T-helper 2 cell treated with Interferon-gamma antibody and Interleukin-4, amounts not matched to agents 100 ng/mL and 5 ng/mL, for 36 hours (primary cell): Measurements from ENCODE around the gene SPATA13. TPM values are rescaled to one million over a fixed set of nuclear protein-coding genes. Genes with fewer than 3 reads are reported as not detected.
"Not testable (repeated sequence)": the region's sequence is repeated elsewhere in the genome, so short reads cannot be mapped to it uniquely, and the experiment has no call there.

Source experiments
- intact Hi-C: fragments of 100-400 bp; cut with micrococcal nuclease; formaldehyde crosslinking; loops from one replicate; pipeline ENCODE4 v1.15.1; 2023
- total RNA-seq: library from RNA; stranded (reverse); gene quantifications from 2 replicates; pipeline ENCODE4 v1.2.3, GENCODE V29; 2022

Gene SPATA13
- total RNA-seq, 1 donor from 2014 or later: 48.8 TPM

DNA sequence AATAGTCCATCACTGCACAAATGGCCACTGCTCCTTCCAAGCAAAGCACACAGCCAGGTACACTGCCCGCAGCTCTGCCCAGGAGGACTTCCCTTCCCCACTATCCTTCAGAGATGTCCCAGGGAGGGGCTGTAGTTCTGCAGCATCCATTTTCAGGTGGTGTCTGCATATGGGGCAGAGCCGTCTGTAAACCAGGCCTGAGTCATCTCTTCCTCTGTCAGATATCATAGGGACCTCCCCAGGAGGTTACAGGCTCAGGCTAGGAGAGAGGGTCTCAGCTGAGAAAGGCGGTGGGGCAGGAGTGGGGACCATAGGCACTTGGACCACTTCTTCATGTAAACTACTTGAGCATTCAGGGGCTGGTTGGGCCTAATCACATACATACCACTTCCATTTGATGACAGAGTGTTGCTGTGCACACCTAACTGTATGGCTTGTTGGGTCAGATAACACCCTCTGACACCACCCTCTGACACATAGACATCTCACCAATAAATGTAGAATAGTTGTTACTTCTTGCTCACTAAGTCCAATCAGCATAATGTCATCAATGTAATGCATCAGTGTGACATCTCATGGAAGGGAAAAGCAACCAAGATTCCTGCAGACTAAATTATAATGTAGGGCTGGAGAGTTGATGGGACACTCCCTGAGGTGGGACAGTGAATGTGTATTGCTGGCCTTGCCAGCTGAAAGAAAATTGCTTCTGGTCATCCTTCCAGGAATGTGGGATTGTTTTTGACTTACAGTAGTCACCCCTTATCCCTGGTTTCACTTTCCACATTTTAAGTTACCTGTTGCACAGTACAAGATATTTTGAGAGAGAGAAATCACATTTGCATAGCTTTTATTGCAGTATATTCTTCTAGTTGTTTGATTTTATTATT, 189.5 kb downstream of the SPATA13 start:
- intact Hi-C loops: not testable (repeated sequence)

DNA sequence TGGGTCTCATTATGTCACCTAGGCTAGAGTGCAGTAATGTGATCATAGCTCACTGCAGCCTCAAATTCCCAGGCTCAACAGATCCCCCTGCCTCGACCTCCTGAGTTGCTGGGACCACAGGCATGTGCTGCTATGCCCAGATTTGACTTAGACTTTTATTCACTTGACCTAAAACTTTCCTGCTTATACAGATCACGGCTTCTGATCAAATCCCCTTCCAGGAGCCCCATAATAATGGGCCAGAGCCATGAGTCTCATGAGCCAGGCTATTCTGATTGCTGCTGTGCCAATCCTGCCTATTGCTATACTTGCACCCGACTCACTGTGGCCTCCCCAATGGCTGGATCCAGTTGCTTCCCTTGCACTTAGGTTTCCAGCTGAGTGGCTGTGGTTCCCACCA, 190.9 kb downstream of the SPATA13 start:
- intact Hi-C loops: no loop called here

GRCh38 chr13:24353736-24354135, 193.2 kb downstream of the SPATA13 start:
- intact Hi-C loops: no loop called here

DNA sequence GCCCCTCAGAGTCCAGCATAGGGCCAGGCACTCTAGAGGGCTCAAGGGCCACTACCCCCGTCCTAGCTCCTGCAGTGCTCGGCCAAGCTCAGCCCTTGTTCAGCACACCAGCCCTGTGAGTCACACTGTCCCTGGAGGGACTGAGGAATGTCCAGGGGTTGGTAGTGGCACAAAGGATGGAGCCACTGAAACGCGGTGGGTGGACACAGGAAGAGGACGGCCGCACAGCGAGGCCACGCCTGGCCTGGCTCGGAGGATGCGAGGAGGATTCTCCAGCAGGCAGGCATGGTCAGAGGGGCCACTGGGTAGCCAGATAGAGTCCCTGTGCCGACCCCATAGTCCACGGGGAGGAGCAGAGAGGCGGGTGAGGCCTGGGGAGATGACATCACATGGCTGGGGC, 194.6 kb downstream of the SPATA13 start:
- intact Hi-C loops: no loop called here

DNA sequence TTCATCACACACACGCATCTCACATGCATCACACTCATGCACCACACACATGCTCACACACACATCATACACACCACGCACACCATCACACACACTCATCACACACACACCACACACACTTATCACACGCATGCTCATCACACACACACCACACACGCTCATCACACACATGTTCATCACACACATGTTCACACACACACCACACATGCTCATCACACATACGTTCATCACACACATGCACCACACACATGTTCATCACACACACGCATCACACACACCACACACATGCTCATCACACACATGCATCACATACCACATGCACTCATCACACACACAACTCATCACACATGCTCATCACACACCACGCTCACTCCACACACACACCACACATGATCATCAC, 195.8 kb downstream of the SPATA13 start:
- intact Hi-C loops: no loop called here

Other genes starting within 250 kb of the SPATA13 start
- not detected in 2 replicates for gene C1QTNF9, start 148.9 kb downstream of the SPATA13 start, total RNA-seq